NCI-H1417 (cell line): ENCODE data around the gene GSG1L.

Source experiments
- DNase-seq, 3 experiments: peaks; one replicate each; lab custom pipeline; 2025; lab: John Stamatoyannopoulos, UW

GSG1L gene

GRCh38 chr16:28091656-28092055 lies 28.1 kb upstream of the GSG1L start:
- no peak for DNase-seq

- DNase-seq = no peak
Observed at GRCh38 chr16:28090646-28091377, 27.3 kb upstream of the GSG1L start.

GRCh38 chr16:28089992-28090365 lies 26.5 kb upstream of the GSG1L start:
- DNase-seq = no peak

- no peak for DNase-seq
Observed at GRCh38 chr16:28089205-28089991, 25.9 kb upstream of the GSG1L start.

- DNase-seq = peak in 1 of 3 experiments; percentile 18
Observed at GRCh38 chr16:28087675-28088300, 24.3 kb upstream of the GSG1L start.

- DNase-seq = no peak
Observed at GRCh38 chr16:28087140-28087660, 23.7 kb upstream of the GSG1L start.

GRCh38 chr16:28086186-28087139 lies 22.9 kb upstream of the GSG1L start:
- no peak for DNase-seq

GRCh38 chr16:28085389-28086171 lies 22.1 kb upstream of the GSG1L start:
- DNase-seq = no peak

- no peak for DNase-seq
Observed at GRCh38 chr16:28084209-28084608, 20.7 kb upstream of the GSG1L start.

GRCh38 chr16:28082624-28083023 lies 19.1 kb upstream of the GSG1L start:
- no peak for DNase-seq

- DNase-seq = no peak
Observed at GRCh38 chr16:28081391-28081968, 18.0 kb upstream of the GSG1L start.

GRCh38 chr16:28078261-28078660 lies 14.7 kb upstream of the GSG1L start:
- DNase-seq = no peak

GRCh38 chr16:28073836-28074235 lies 10.3 kb upstream of the GSG1L start:
- DNase-seq = no peak

- no peak for DNase-seq
Observed at GRCh38 chr16:28072087-28072486, 8.6 kb upstream of the GSG1L start.

- DNase-seq = peak in 1 of 3 experiments; percentile 20
Observed at GRCh38 chr16:28069971-28070794, 6.7 kb upstream of the GSG1L start.

GRCh38 chr16:28068976-28069375 lies 5.5 kb upstream of the GSG1L start:
- no peak for DNase-seq

- no peak for DNase-seq
Observed at GRCh38 chr16:28067604-28068379, 4.3 kb upstream of the GSG1L start.

GRCh38 chr16:28064706-28065249 lies 1.3 kb upstream of the GSG1L start:
- DNase-seq = no peak
